Suprapubic skin (tissue), 3 donors: Measurements from ENCODE around the gene ZSWIM6.

ENCODE experiments used
- CTCF ChIP-seq, 2 donors: fragments of 200-600 bp in 1 of 2; fragments of 450-650 bp in 1 of 2; sonication (generic) in 1 of 2; IDR thresholded peaks; one replicate each; pipeline ENCODE4 v1.5.1; 2016 to 2019; ENCODE audit warnings: antibody characterized with exemption in 2 of 2, mild to moderate bottlenecking in 1 of 2, moderate library complexity in 1 of 2
- POLR2A ChIP-seq, 2 donors: fragments of 450-650 bp; IDR thresholded peaks; one replicate each; pipeline ENCODE4 v1.6.1; 2017; ENCODE audit warnings: antibody characterized with exemption in 2 of 2, mild to moderate bottlenecking in 2 of 2, moderate library complexity in 2 of 2

- no peak for TF ChIP-seq CTCF (IDR thresholded peaks at IDR 0.05)
- TF ChIP-seq POLR2A (IDR thresholded peaks at IDR 0.05): no peak
These were observed 93.9 kb downstream of the ZSWIM6 start for GRCh38 chr5:61425918-61426317.
